HCT116 (cell line): Measurements from ENCODE around the gene FN3KRP. TPM values are rescaled to one million over a fixed set of nuclear protein-coding genes. Genes with fewer than 3 reads are reported as not detected.

Source experiments
- ATAC-seq: fragments of 200-7000 bp; cut with Tn5 transposase; 2 replicates; pipeline ENCODE4 v1.9.1; 2020; ENCODE audit warnings: mild to moderate bottlenecking, moderate library complexity
- BruUV-seq: library from RNA; stranded (reverse); fragments of 400-500 nt; replicated peaks from 2 replicates; lab custom pipeline; 2021; lab: Mats Ljungman, UMichigan
- CTCF ChIA-PET: fragments of 300-600 bp; sonication (Branson Sonifier 250); formaldehyde crosslinking; loops from one replicate; lab custom pipeline; 2021; ENCODE audit warnings: antibody characterized with exemption; lab: Charles Lee
- POLR2A ChIA-PET: fragments of 300-600, 350-600 bp; sonication (Branson Sonifier 250); formaldehyde crosslinking; loops from one replicate; lab custom pipeline; 2021; ENCODE audit warnings: antibody characterized with exemption; lab: Charles Lee
- RAD21 ChIA-PET, 2 experiments: fragments of 300-600 bp; sonication (Branson Sonifier 250); formaldehyde crosslinking; loops; one replicate each; lab custom pipeline; 2023; ENCODE audit warnings: low total read pairs in 2 of 2; ENCODE audit not compliant: uncharacterized antibody in 2 of 2, unreplicated experiment in 2 of 2, low non-redundant PET in 1 of 2; lab: Charles Lee
- DNase-seq: peaks from one replicate; pipeline ENCODE4 v3.0.0-alpha.2; 2010; ENCODE audit warnings: low read depth, low spot score
- H2AFZ ChIP-seq: fragments of 200-600 bp; shearing (Covaris generic), sonication (generic); 2 replicates; pipeline ENCODE4 v1.6.1; 2017; ENCODE audit warnings: low read depth, mixed run types, mixed read lengths, antibody characterized with exemption, low read length; ENCODE audit not compliant: poor library complexity, severe bottlenecking
- H3K27ac ChIP-seq: 2 replicates; pipeline ENCODE4 v1.5.1; 2012; ENCODE audit warnings: low read depth, low read length
- H3K27me3 ChIP-seq: fragments of 200-600 bp; sonication (generic); 2 replicates; pipeline ENCODE4 v1.6.1; 2016; ENCODE audit warnings: mixed run types, low read length, mixed read lengths; ENCODE audit not compliant: insufficient read depth
- H3K36me3 ChIP-seq, 2 experiments: fragments of 200-500 bp in 1 of 2; fragments of 200-600 bp in 1 of 2; sonication (Bioruptor generic) in 1 of 2; sonication (generic) in 1 of 2; 2 replicates each; pipeline versions ENCODE4 v1.5.1 to v1.6.1; 2014 to 2016; ENCODE audit warnings: low read length in 2 of 2, inconsistent platforms in 1 of 2, mixed read lengths in 1 of 2, mixed run types in 1 of 2; ENCODE audit not compliant: insufficient read depth in 2 of 2, control insufficient read depth in 1 of 2
- H3K4me1 ChIP-seq, 2 experiments: fragments of 200-600 bp in 1 of 2; sonication (generic) in 1 of 2; 2 replicates each; pipeline versions ENCODE4 v1.5.1 to v1.6.1; 2012 to 2017; ENCODE audit warnings: low read length in 2 of 2, inconsistent platforms in 1 of 2, mild to moderate bottlenecking in 1 of 2, mixed read lengths in 1 of 2, mixed run types in 1 of 2, moderate library complexity in 1 of 2; ENCODE audit not compliant: insufficient read depth in 2 of 2, control insufficient read depth in 1 of 2
- H3K4me2 ChIP-seq: fragments of 200-600 bp; sonication (generic); 2 replicates; pipeline ENCODE4 v1.6.1; 2017; ENCODE audit warnings: mixed run types, low read length, mixed read lengths
- H3K4me3 ChIP-seq, 2 experiments: fragments of 200-600 bp in 1 of 2; sonication (generic) in 1 of 2; replicated peaks in 1 of 2; 2 replicates each; pipeline ENCODE4 v1.5.1; 2011 to 2016; ENCODE audit warnings: low read length in 2 of 2, control low read depth in 1 of 2, low read depth in 1 of 2, mild to moderate bottlenecking in 1 of 2, mixed read lengths in 1 of 2, mixed run types in 1 of 2
- H3K79me2 ChIP-seq: fragments of 200-600 bp; sonication (generic); 2 replicates; pipeline ENCODE4 v1.6.1; 2017; ENCODE audit warnings: mild to moderate bottlenecking, mixed run types, low read length, moderate library complexity, mixed read lengths; ENCODE audit not compliant: insufficient read depth
- H3K9ac ChIP-seq: fragments of 200-600 bp; sonication (generic); 2 replicates; pipeline ENCODE4 v1.6.1; 2016; ENCODE audit warnings: low read length, mixed read lengths
- H3K9me2 ChIP-seq: fragments of 200-600 bp; sonication (generic), shearing (Covaris generic); 2 replicates; pipeline ENCODE4 v1.6.1; 2017; ENCODE audit warnings: mixed run types, mild to moderate bottlenecking, moderate library complexity; ENCODE audit not compliant: insufficient read depth
- H3K9me3 ChIP-seq, 2 experiments: fragments of 200-500 bp in 1 of 2; fragments of 200-600 bp in 1 of 2; sonication (Bioruptor generic) in 1 of 2; sonication (generic) in 1 of 2; 2 replicates each; pipeline ENCODE4 v1.6.1; 2014 to 2017; ENCODE audit warnings: low read length in 2 of 2, mixed read lengths in 2 of 2, inconsistent platforms in 1 of 2, low read depth in 1 of 2, mild to moderate bottlenecking in 1 of 2, mixed run types in 1 of 2, moderate library complexity in 1 of 2; ENCODE audit not compliant: control insufficient read depth in 1 of 2, insufficient read depth in 1 of 2
- H4K20me1 ChIP-seq: fragments of 200-600 bp; sonication (generic), shearing (Covaris generic); 2 replicates; pipeline ENCODE4 v1.6.1; 2017; ENCODE audit warnings: mixed run types, mild to moderate bottlenecking, moderate library complexity; ENCODE audit not compliant: insufficient read depth
- CBX3 ChIP-seq: IDR thresholded peaks from 2 replicates; pipeline ENCODE4 v1.6.1; 2012; ENCODE audit warnings: low read depth
- CTCF ChIP-seq, 3 experiments: fragments of 200-600 bp in 1 of 3; sonication (generic) in 1 of 3; IDR thresholded peaks in 2 of 3; conservative IDR thresholded peaks in 1 of 3; 2 replicates each; pipeline ENCODE4 v1.5.1; 2012 to 2017; ENCODE audit warnings: low read depth in 2 of 3, low read length in 2 of 3, antibody characterized with exemption in 1 of 3, borderline replicate concordance in 1 of 3, control low read depth in 1 of 3, mild to moderate bottlenecking in 1 of 3, mixed read lengths in 1 of 3, mixed run types in 1 of 3, moderate library complexity in 1 of 3; ENCODE audit not compliant: insufficient read depth in 1 of 3
- ELF1 ChIP-seq: IDR thresholded peaks from 2 replicates; pipeline ENCODE4 v1.6.1; 2012; ENCODE audit warnings: low read depth, borderline replicate concordance
- EZH2 ChIP-seq: fragments of 200-600 bp; sonication (generic); IDR thresholded peaks from 2 replicates; pipeline ENCODE4 v1.6.1; 2017; ENCODE audit warnings: antibody characterized with exemption, mixed run types
- JUND ChIP-seq: IDR thresholded peaks from 2 replicates; pipeline ENCODE4 v1.6.1; 2012
- POLR2A ChIP-seq: IDR thresholded peaks from 2 replicates; pipeline ENCODE4 v1.7.0; 2011; ENCODE audit warnings: borderline replicate concordance; ENCODE audit not compliant: insufficient read depth, insufficient read length; ENCODE audit errors: extremely low read depth
- REST ChIP-seq: IDR thresholded peaks from 2 replicates; pipeline ENCODE4 v1.6.1; 2012; ENCODE audit warnings: low read depth
- YY1 ChIP-seq: IDR thresholded peaks from 2 replicates; pipeline ENCODE4 v1.6.1; 2011; ENCODE audit warnings: low read length, low read depth, moderate library complexity, mild to moderate bottlenecking; ENCODE audit not compliant: insufficient replicate concordance; ENCODE audit errors: extremely low read depth
- ZBTB33 ChIP-seq: IDR thresholded peaks from 2 replicates; pipeline ENCODE4 v1.6.1; 2011; ENCODE audit warnings: mild to moderate bottlenecking, low read length, moderate library complexity; ENCODE audit not compliant: insufficient replicate concordance; ENCODE audit errors: extremely low read depth
- intact Hi-C: fragments of 100-400 bp; cut with micrococcal nuclease; formaldehyde crosslinking; loops from 2 replicates; pipeline ENCODE4 v1.10.0; 2022
- total RNA-seq: library from RNA; stranded (reverse); gene quantifications from one replicate; pipeline ENCODE4 v1.2.1, GENCODE V29; 2021; ENCODE audit not compliant: unreplicated experiment
- TF ChIP-seq, protein P1 (sequence below): IDR thresholded peaks from 2 replicates; pipeline ENCODE4 v1.6.1; 2012

The FN3KRP gene
- total RNA-seq, 1 experiment from 2014 or later = 35.2 TPM

DNA sequence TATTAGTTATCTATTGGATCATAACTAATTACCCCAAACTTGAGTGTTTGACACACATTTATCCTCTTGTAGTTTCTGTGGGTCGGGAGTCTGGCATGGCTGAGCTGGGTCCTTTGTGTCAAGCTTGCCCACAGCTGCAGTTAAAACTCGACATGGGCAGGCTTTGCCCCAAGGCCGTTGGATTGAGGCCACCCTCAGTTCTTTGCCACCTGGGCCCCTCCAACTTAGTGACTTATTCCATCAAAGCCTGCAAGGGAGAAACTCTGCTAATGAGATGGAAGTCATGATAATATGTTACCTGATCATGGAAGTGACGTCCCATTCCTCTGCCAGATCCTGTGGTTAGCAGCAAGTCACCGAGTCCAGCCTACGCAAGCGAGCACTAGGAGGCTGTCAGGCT lies 52.5 kb downstream of the FN3KRP start:
- no peak for TF ChIP-seq CTCF (IDR thresholded peaks at IDR 0.05 in 2 of 3, conservative IDR thresholded peaks at IDR 0.05 in 1 of 3; ENCODE audit: borderline replicate concordance in 1 of 3, insufficient read depth in 1 of 3, low read depth in 2 of 3, low read length in 2 of 3)
- TF ChIP-seq, protein P1, sequence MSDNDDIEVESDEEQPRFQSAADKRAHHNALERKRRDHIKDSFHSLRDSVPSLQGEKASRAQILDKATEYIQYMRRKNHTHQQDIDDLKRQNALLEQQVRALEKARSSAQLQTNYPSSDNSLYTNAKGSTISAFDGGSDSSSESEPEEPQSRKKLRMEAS = no peak
- no peak for TF ChIP-seq CBX3
- TF ChIP-seq ZBTB33 = no peak
- no peak for TF ChIP-seq POLR2A
- no peak for TF ChIP-seq REST
- TF ChIP-seq YY1 = no peak
- TF ChIP-seq JUND = no peak
- TF ChIP-seq EZH2 = no peak
- TF ChIP-seq ELF1 = no peak
- intact Hi-C loops = loop anchor here (5.0 kb wide), 1 partner anchor 417 kb away; no protein-coding TSS in a partner anchor
- peaks cover 19% of the 10 kb centered on the region for H3K79me2 ChIP-seq
- no peak overlapping the region for H2AFZ ChIP-seq
- POLR2A ChIA-PET = no interaction called here
- no peaks in the 10 kb centered on the region for H3K9me3 ChIP-seq
- H3K36me3 ChIP-seq = peaks cover 31 to 71% of the 10 kb centered on the region in 2 experiments
- H3K4me3 ChIP-seq = no peak overlapping the region
- no peak overlapping the region for H3K4me2 ChIP-seq
- H3K9ac ChIP-seq = no peak overlapping the region
- no peaks in the 10 kb centered on the region for H3K9me2 ChIP-seq
- RAD21 ChIA-PET = no interaction called here
- no TSS peak for BruUV-seq
- DNase-seq = no peak
- no peaks in the 10 kb centered on the region for H3K4me1 ChIP-seq
- ATAC-seq = no peak
- no peaks in the 10 kb centered on the region for H3K27me3 ChIP-seq
- CTCF ChIA-PET = interaction anchor here (1.0 to 1.4 kb wide), 2 partner anchors 9 to 100 kb away, joined by 3 read pairs; no protein-coding TSS in a partner anchor
- no peaks in the 10 kb centered on the region for H4K20me1 ChIP-seq
- H3K27ac ChIP-seq = no peak overlapping the region
